OCI-LY1 (cell line): ENCODE results near the gene ROCK2.

Experiments used
- H2AFZ ChIP-seq: fragments of 200-600 bp; sonication (generic), shearing (Covaris generic); 2 replicates; pipeline ENCODE4 v1.6.0; 2014; ENCODE audit warnings: antibody characterized with exemption, mild to moderate bottlenecking, low read length
- H3F3A ChIP-seq: fragments of 200-600 bp; sonication (generic), shearing (Covaris generic); 2 replicates; pipeline ENCODE4 v1.6.0; 2014; ENCODE audit warnings: mild to moderate bottlenecking, antibody characterized with exemption, low read length, moderate library complexity; ENCODE audit not compliant: insufficient read depth
- H3K27ac ChIP-seq: fragments of 200-600 bp; sonication (generic); 2 replicates; pipeline ENCODE4 v1.5.1; 2014; ENCODE audit warnings: low read length, mixed run types, mild to moderate bottlenecking, low read depth; ENCODE audit not compliant: poor library complexity, severe bottlenecking
- H3K27me3 ChIP-seq: fragments of 200-600 bp; sonication (generic); 2 replicates; pipeline ENCODE4 v1.6.0; 2014; ENCODE audit warnings: antibody characterized with exemption, mild to moderate bottlenecking, low read length, moderate library complexity; ENCODE audit not compliant: insufficient read depth
- H3K36me3 ChIP-seq: fragments of 200-600 bp; sonication (generic); 2 replicates; pipeline ENCODE4 v1.6.1; 2014; ENCODE audit warnings: mild to moderate bottlenecking, antibody characterized with exemption, low read length, moderate library complexity, mixed read lengths; ENCODE audit not compliant: insufficient read depth
- H3K4me1 ChIP-seq: fragments of 200-600 bp; sonication (generic); 2 replicates; pipeline ENCODE4 v1.5.1; 2014; ENCODE audit warnings: mild to moderate bottlenecking, low read length, moderate library complexity; ENCODE audit not compliant: insufficient read depth, severe bottlenecking
- H3K4me2 ChIP-seq: fragments of 200-600 bp; sonication (generic), shearing (Covaris generic); 2 replicates; pipeline ENCODE4 v1.6.1; 2014; ENCODE audit warnings: low read length
- H3K4me3 ChIP-seq: fragments of 200-600 bp; sonication (generic); 2 replicates; pipeline ENCODE4 v1.5.1; 2014; ENCODE audit warnings: low read length, low read depth, mild to moderate bottlenecking, mixed read lengths; ENCODE audit not compliant: poor library complexity, severe bottlenecking
- H3K79me2 ChIP-seq: fragments of 200-600 bp; shearing (Covaris generic); 2 replicates; pipeline ENCODE4 v1.6.1; 2016; ENCODE audit warnings: mixed run types, low read length, mixed read lengths; ENCODE audit not compliant: insufficient read depth
- H3K9ac ChIP-seq: fragments of 200-600 bp; sonication (generic), shearing (Covaris generic); 2 replicates; pipeline ENCODE4 v1.6.1; 2014; ENCODE audit warnings: mild to moderate bottlenecking, low read length, mixed read lengths
- H3K9me2 ChIP-seq: fragments of 200-600 bp; sonication (generic), shearing (Covaris generic); 2 replicates; pipeline ENCODE4 v1.6.1; 2014; ENCODE audit warnings: low read depth, mild to moderate bottlenecking, low read length, mixed read lengths
- H3K9me3 ChIP-seq: fragments of 200-600 bp; shearing (Covaris generic); 2 replicates; pipeline ENCODE4 v1.6.1; 2014; ENCODE audit warnings: low read length, mixed read lengths
- H4K20me1 ChIP-seq: fragments of 200-600 bp; sonication (generic), shearing (Covaris generic); 2 replicates; pipeline ENCODE4 v1.6.0; 2016; ENCODE audit warnings: mild to moderate bottlenecking, low read length; ENCODE audit not compliant: insufficient read depth
- CTCF ChIP-seq: fragments of 200-600 bp; sonication (generic), shearing (Covaris generic); IDR thresholded peaks from 2 replicates; pipeline ENCODE4 v1.5.1; 2017; ENCODE audit warnings: mild to moderate bottlenecking, antibody characterized with exemption, low read length, moderate library complexity, mixed read lengths
- EZH2 ChIP-seq: fragments of 200-600 bp; sonication (generic), shearing (Covaris generic); IDR thresholded peaks from 2 replicates; pipeline ENCODE4 v1.8.0; 2017; ENCODE audit warnings: borderline replicate concordance, mixed run types, mild to moderate bottlenecking, antibody characterized with exemption, low read length, moderate library complexity, mixed read lengths

ROCK2 gene

GRCh38 chr2:11370377-11371091 lies 26.1 kb upstream of the ROCK2 start:
- H3K4me1 ChIP-seq: peaks cover 35% of the 10 kb centered on the region
- no peak overlapping the region for H3K4me3 ChIP-seq
- no peaks in the 10 kb centered on the region for H3F3A ChIP-seq
- H3K79me2 ChIP-seq: no peaks in the 10 kb centered on the region
- H4K20me1 ChIP-seq: no peaks in the 10 kb centered on the region
- H3K9me2 ChIP-seq: no peaks in the 10 kb centered on the region
- H3K27ac ChIP-seq: no peak overlapping the region
- H3K36me3 ChIP-seq: no peaks in the 10 kb centered on the region
- H3K9ac ChIP-seq: no peak overlapping the region
- no peak overlapping the region for H3K4me2 ChIP-seq
- TF ChIP-seq CTCF: no peak
- no peak for TF ChIP-seq EZH2
- no peaks in the 10 kb centered on the region for H3K27me3 ChIP-seq
- no peak overlapping the region for H2AFZ ChIP-seq
- no peaks in the 10 kb centered on the region for H3K9me3 ChIP-seq

GRCh38 chr2:11368059-11368572 lies 23.7 kb upstream of the ROCK2 start:
- no peak overlapping the region for H3K9ac ChIP-seq
- no peak overlapping the region for H2AFZ ChIP-seq
- H3K4me1 ChIP-seq: peaks cover 13% of the 10 kb centered on the region
- H3K79me2 ChIP-seq: no peaks in the 10 kb centered on the region
- H3F3A ChIP-seq: no peaks in the 10 kb centered on the region
- H3K4me3 ChIP-seq: no peak overlapping the region
- H3K9me3 ChIP-seq: no peaks in the 10 kb centered on the region
- no peaks in the 10 kb centered on the region for H3K36me3 ChIP-seq
- no peaks in the 10 kb centered on the region for H4K20me1 ChIP-seq
- TF ChIP-seq EZH2 (no peak), CTCF (no peak)
- H3K9me2 ChIP-seq: no peaks in the 10 kb centered on the region
- H3K27ac ChIP-seq: no peak overlapping the region
- no peaks in the 10 kb centered on the region for H3K27me3 ChIP-seq
- H3K4me2 ChIP-seq: no peak overlapping the region

- H3K36me3 ChIP-seq: no peaks in the 10 kb centered on the region
- H3K79me2 ChIP-seq: no peaks in the 10 kb centered on the region
- no peaks in the 10 kb centered on the region for H3K9me3 ChIP-seq
- H3K27me3 ChIP-seq: no peaks in the 10 kb centered on the region
- H3K27ac ChIP-seq: no peak overlapping the region
- H3K4me3 ChIP-seq: no peak overlapping the region
- no peaks in the 10 kb centered on the region for H4K20me1 ChIP-seq
- H3K4me1 ChIP-seq: peaks cover 5% of the 10 kb centered on the region
- TF ChIP-seq CTCF: no peak
- no peaks in the 10 kb centered on the region for H3K9me2 ChIP-seq
- no peak overlapping the region for H2AFZ ChIP-seq
- no peaks in the 10 kb centered on the region for H3F3A ChIP-seq
- H3K4me2 ChIP-seq: no peak overlapping the region
- no peak overlapping the region for H3K9ac ChIP-seq
These were observed 22.8 kb upstream of the ROCK2 start for GRCh38 chr2:11367170-11367730.
